GM12891 (cell line): Measurements from ENCODE around the gene ASB7.

Source experiments
- DNase-seq: peaks from one replicate; pipeline ENCODE4 v3.0.0; 2011; ENCODE audit warnings: low spot score; ENCODE audit not compliant: insufficient read length
- FAIRE-seq: peaks from 2 replicates; lab custom pipeline; 2011; peaks lifted over from hg19 to GRCh38; lab: Jason Lieb, UNC
- PAX5 ChIP-seq: IDR thresholded peaks from 2 replicates; pipeline ENCODE4 v1.6.1; 2011; ENCODE audit warnings: low read length, moderate library complexity, mild to moderate bottlenecking; ENCODE audit not compliant: insufficient read depth, severe bottlenecking
- POLR2A ChIP-seq: IDR thresholded peaks from 2 replicates; pipeline ENCODE4 v1.6.1; 2011; ENCODE audit warnings: low read depth, low read length, control low read depth
- POLR2AphosphoS5 ChIP-seq: IDR thresholded peaks from 2 replicates; pipeline ENCODE4 v1.6.1; 2011; ENCODE audit warnings: low read depth, low read length, control low read depth
- POU2F2 ChIP-seq: IDR thresholded peaks from 2 replicates; pipeline ENCODE4 v1.6.1; 2011; ENCODE audit warnings: low read depth, mild to moderate bottlenecking, control low read depth, low read length, moderate library complexity
- SPI1 ChIP-seq: IDR thresholded peaks from 2 replicates; pipeline ENCODE4 v1.6.1; 2011; ENCODE audit warnings: low read depth, low read length, control low read depth
- TAF1 ChIP-seq: IDR thresholded peaks from 2 replicates; pipeline ENCODE4 v1.6.1; 2011; ENCODE audit warnings: low read depth, low read length, control low read depth

ASB7 gene

GRCh38 chr15:100648951-100649350 lies 46.6 kb downstream of the ASB7 start:
- FAIRE-seq (no peak), DNase-seq (no peak)
- TF ChIP-seq TAF1 (no peak), POU2F2 (no peak), SPI1 (no peak), POLR2AphosphoS5 (no peak), PAX5 (no peak), POLR2A (no peak)

DNA sequence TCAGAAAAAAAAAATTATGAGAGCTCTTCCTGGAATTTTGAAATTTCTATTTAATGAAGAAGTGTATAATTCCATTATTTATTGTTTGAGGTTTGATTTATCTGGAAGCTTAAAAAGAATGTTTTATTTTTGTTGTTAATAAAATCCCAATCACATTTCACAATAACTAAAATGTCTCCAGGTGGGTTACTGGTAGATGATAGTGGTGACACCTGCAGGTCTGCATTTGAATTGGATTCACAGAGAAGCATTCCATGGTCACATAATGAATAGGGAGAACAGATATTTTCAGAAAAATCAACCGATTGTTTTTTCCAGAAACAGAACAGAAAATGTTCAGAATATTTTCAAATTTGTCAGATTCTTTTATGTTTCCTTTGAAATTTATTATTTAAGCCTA lies 48.3 kb downstream of the ASB7 start:
- no peak for FAIRE-seq
- no peak for DNase-seq
- TF ChIP-seq POLR2A (no peak), POU2F2 (no peak), PAX5 (no peak), SPI1 (no peak), POLR2AphosphoS5 (no peak), TAF1 (no peak)

DNA sequence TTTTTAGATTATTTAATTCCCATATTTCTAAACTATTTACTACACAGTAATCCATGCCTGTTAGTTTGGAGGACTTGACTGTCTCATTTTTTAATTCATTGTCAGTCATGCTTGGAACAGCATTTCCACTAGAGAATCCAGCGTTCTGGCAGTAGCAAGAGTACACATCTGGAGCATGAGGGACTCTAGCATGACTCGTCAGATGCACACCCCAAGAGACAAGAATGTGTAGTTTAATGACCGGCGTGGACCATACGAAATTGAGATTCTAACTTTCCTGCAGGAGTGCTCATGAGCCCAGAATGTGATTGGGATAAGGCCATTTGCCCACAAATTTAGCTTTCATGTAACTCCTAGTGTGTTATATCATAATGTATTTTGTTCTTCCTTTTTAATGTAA lies 48.9 kb downstream of the ASB7 start:
- no peak for FAIRE-seq
- no peak for DNase-seq
- no peak for TF ChIP-seq POLR2AphosphoS5
- no peak for TF ChIP-seq POLR2A
- TF ChIP-seq PAX5 = no peak
- TF ChIP-seq POU2F2 = no peak
- no peak for TF ChIP-seq TAF1
- no peak for TF ChIP-seq SPI1

DNA sequence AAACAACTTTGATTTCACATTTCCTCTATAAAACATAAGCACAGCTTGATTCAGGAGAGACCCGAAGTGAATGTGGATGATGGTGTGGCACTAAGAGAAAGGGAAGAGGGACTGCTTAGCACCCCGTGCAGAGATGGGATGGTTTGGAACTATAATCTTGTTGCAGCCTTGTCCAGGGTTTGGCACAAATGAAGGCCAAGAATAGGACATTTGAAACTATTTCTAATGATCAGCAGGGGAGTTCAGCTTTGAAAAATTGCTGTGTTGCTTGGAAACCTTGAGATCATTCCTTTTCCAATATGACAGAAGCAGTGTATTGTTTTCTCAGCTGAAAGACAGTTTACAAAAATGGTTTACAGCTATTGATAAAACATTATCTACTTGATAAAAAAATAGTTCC lies 49.7 kb downstream of the ASB7 start:
- DNase-seq (no peak), FAIRE-seq (no peak)
- TF ChIP-seq TAF1 (no peak), POU2F2 (no peak), PAX5 (no peak), POLR2AphosphoS5 (no peak), SPI1 (no peak), POLR2A (no peak)

- TF ChIP-seq SPI1 = no peak
- TF ChIP-seq TAF1 = no peak
- TF ChIP-seq PAX5 = no peak
- TF ChIP-seq POLR2AphosphoS5 = no peak
- TF ChIP-seq POU2F2 = no peak
- no peak for TF ChIP-seq POLR2A
- no peak for DNase-seq
- FAIRE-seq = no peak
These were observed 51.2 kb downstream of the ASB7 start for GRCh38 chr15:100653608-100654007.

GRCh38 chr15:100658895-100659294 lies 56.5 kb downstream of the ASB7 start:
- DNase-seq (no peak), FAIRE-seq (no peak)
- no peak for TF ChIP-seq POU2F2
- no peak for TF ChIP-seq POLR2A
- TF ChIP-seq PAX5 = no peak
- TF ChIP-seq TAF1 = no peak
- no peak for TF ChIP-seq POLR2AphosphoS5
- TF ChIP-seq SPI1 = no peak

GRCh38 chr15:100661156-100661555 lies 58.8 kb downstream of the ASB7 start:
- DNase-seq (no peak), FAIRE-seq (no peak)
- TF ChIP-seq POLR2A = no peak
- no peak for TF ChIP-seq PAX5
- TF ChIP-seq POLR2AphosphoS5 = no peak
- no peak for TF ChIP-seq POU2F2
- no peak for TF ChIP-seq TAF1
- TF ChIP-seq SPI1 = no peak

DNA sequence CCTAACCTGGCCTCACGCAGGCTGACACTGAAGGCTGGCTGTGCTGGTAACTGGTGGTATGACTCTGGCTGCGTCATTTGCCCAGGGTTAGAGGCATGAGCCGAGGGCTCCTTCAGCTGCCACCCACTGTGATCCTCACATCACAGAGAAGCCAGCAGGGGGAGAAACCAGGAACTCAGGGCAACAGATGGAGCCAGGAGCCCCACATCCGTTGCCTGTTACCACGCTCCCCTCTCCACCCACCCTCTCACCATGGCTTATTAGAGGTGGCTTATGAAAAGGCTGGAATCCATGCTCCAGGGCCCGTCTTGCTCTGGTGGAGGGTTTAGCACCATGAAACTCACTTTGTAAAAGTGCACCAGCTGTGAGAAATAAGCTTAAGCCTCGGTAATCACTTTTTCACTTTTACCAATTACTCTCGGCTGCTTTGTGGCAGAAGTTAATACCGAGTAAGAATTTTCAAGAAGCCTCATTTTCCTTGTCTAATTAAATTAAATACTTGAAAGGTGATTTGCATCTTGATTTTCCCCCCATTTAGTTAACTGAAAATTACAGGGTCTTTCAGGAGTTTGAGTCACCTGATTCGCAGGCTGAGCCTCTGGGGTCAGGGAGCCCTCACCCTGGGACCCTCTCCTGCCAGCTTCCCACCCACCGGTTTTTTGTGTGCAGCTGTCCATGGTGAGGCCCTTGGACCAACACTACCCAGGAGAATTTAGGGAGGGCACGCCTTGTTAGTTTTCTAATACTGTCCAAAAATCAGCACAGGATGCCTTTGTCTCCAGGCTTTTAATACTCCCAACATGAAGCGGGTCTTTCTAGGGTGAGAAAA lies 60.9 kb downstream of the ASB7 start:
- FAIRE-seq (no peak), DNase-seq (no peak)
- TF ChIP-seq SPI1 = no peak
- TF ChIP-seq POLR2AphosphoS5 = no peak
- no peak for TF ChIP-seq POLR2A
- no peak for TF ChIP-seq POU2F2
- TF ChIP-seq TAF1 = no peak
- no peak for TF ChIP-seq PAX5

- TF ChIP-seq PAX5 (no peak), SPI1 (no peak), POLR2AphosphoS5 (no peak), POLR2A (no peak), POU2F2 (no peak), TAF1 (no peak)
- no peak for FAIRE-seq
These were observed 61.5 kb downstream of the ASB7 start for GRCh38 chr15:100663915-100664281.

GRCh38 chr15:100665570-100665969 lies 63.2 kb downstream of the ASB7 start:
- FAIRE-seq (no peak), DNase-seq (no peak)
- no peak for TF ChIP-seq PAX5
- no peak for TF ChIP-seq SPI1
- TF ChIP-seq POU2F2 = no peak
- no peak for TF ChIP-seq TAF1
- TF ChIP-seq POLR2A = no peak
- TF ChIP-seq POLR2AphosphoS5 = no peak

More at GRCh38 chr15:100663915-100664281, 61.5 kb downstream of the ASB7 start:
- DNase-seq = no peak
